NCI-H82 treated with DMSO at 0.1 percent for 48 hours (cell line): ENCODE measurements around the gene ATP1A3.
"Not testable (repeated sequence)": the region's sequence is repeated elsewhere in the genome, so short reads cannot be mapped to it uniquely, and the experiment has no call there.

ENCODE experiments used
- DNase-seq: peaks from one replicate; lab custom pipeline; 2025; ENCODE audit not compliant: unreplicated experiment; lab: John Stamatoyannopoulos, UW

Gene ATP1A3

DNA sequence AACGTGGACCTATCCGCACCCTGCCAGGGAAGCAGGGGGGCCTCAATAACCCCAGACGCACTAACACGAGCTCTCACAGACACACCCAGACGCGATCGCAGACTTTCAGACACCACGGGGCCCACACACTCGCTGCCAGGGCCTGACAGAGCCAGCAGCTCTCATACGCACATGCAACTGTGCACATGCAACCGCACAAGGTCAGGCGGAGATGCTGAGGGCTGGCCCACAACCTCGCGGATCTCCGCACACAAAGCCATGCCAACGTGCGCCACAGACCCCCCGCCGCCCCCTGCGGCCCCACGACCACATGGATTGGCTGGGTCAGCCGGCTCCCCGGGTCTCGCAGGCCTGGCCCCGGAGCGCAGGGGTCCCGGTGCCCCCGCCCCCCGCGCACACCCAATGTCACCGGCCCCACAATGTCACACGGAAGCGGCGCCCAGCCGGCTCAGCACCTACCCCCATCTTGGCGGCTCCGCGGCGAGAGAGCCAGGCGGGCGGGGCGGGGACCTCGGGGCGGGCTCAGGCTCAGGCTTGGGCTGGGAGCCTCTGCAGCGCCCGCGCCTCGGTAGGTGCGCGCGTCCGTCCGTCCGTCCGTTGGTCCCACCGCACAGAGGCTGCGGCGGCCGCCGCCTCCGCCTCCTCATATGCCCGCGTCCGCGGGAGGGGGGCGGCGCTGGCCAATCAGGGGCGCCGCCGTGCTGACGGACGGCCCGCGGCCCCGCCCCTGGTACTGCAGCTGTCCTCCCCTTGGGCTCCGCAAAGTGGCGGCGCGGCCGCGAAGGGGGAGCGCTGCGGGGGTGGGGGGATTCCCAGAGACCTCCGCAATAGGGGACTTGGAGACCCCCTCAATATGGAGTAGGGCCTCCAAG, at the start of gene ATP1A3:
ATP1A3 (minus strand) TSS at position 619 of the 872 bp plus-strand sequence; CDS start at position 465, 154 bp downstream.
- peak; percentile 80 for DNase-seq

DNA sequence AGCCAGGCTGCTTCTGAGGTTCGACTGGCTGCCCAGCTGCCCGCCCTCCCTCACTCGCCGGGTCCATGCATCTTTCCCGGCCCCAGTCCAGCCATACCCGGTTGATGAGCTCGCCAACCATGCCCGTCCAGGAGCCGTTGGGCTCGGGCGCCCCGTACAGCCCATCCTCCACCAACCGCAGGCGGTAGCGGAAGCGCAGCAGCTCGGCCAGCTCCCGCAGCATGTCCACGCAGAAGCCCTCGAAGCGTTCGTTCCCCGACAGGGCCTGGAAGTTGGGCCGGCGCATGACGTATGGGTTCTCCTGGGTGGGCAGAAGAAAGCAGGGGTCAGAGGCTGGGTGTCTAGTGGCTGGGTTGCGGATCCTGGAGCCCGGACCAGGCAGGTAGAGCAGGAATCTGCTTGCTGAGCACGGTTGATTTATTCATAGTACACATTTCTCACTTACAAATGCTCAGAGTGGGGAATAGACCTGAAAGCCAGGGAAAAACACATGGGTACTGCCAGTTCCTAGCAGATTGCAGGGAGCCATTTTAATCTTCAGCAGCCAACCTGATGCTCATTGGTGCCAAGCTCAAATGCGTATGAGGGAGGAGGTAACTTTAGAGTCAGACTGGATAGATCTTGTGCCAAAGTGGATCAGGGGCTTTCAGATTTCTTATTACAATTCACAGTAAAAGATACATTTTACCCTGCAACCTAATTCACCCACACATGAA, 48.6 kb upstream of the ATP1A3 start:
- DNase-seq = peak; percentile 64

DNA sequence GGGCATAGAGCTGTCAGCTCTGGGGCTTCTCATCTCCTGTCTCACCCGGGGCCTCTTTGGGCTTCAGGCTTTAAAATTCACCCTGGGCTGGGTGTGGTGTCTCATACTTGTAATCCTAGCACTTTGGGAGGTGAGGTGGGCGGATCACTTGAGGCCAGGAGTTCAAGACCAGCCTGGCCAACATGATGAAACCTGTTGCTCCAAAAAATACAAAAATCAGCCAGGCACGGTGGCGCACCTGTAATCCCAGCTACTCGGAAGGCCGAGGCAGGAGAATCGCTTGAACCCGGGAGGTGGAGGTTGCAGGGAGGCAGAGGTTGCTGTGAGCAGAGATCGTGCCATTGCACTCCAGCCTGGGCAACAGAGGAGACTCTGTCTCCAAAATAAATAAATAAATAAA, 46.5 kb upstream of the ATP1A3 start:
- not testable (repeated sequence) for DNase-seq

DNA sequence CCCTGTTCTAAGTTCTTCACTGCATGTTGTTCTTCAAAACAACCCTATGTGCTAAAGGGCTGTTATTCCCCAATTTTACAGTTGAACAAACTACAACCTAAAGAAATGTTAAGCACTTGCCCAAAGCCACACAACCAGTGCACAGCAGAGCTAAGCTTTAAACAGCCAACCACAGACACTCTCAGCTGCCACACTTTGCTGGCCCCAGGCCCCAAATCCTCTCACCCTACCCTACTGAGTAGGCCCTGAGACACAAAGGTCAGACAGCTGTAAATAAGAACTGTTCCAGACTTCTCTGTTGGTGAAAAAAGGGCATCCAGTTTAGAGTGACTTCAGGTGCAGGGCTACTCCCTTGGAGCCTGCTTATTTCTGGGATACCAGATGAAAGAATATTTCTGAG, 46.0 kb upstream of the ATP1A3 start:
- DNase-seq = no peak

DNA sequence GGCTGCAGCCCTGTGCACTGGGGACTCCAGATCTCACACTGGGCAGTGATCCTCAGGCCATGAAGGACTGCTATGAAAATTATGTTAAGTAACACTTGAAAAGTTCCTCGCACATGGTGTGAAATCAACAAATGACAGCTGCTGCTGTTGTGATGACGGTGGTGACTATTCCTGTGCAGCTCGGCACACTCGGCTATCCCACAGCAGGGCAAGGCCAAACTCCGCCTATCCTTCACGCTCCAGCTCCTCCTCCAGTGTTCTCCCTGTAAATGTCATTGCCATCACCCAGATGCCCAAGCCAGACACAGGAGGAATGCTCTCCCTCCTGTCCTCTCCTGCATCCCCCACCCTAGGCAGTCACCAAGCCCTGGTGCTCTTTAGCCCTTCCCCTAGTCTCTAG, 44.6 kb upstream of the ATP1A3 start:
- DNase-seq = no peak

DNA sequence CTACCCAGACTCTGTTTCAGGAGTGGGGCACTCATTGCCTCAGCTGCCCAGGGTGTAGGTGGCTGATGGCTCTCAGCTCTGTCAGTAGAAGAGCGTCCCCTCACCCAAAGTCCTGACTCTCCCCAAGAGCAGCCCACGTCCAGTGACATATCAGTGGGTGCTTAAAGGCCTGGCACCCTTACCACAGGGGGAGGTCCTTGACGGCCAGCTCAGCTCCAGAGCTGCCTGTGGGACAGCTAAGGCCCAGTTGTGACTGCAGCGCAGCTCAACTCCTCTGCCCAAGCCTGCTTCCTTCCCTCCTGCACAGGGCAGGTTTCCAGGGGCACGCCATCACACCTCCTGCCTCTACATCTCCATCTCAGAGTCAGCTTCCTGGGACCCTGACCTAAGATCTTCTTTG, 43.6 kb upstream of the ATP1A3 start:
- DNase-seq = no peak

DNA sequence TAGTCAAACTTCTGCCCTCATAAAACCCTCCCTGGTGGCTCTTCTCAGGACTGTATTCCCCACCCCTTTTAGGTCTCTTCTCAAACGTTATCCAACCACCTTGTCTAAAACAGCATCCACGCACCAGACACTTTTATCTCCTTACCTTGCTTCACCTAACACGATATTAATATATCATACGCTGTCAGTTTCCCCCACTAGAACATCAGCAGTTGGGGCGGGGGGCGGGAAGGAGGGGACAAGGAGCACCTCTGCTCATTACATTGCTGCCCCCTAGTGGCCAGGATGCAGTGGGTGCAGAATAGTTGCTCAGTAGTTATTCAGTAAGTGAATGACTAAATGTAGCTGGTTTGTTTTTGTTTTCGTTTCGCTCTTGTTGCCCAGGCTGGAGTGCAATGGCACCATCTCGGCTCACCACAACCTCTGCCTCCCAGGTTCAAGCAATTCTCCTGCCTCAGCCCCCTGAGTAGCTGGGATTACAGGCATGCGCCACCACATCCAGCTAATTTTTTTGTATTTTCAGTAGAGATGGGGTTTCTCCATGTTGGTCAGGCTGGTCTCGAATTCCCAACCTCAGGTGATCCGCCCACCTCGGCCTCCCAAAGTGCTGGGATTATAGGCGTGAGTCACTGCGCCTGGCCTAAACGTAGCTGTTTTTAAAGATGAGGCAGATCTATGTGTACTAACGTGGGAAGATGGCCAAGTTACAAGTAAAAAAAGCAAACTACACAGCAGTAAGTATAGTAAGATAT, 40.8 kb upstream of the ATP1A3 start:
- peak; percentile 73 for DNase-seq

DNA sequence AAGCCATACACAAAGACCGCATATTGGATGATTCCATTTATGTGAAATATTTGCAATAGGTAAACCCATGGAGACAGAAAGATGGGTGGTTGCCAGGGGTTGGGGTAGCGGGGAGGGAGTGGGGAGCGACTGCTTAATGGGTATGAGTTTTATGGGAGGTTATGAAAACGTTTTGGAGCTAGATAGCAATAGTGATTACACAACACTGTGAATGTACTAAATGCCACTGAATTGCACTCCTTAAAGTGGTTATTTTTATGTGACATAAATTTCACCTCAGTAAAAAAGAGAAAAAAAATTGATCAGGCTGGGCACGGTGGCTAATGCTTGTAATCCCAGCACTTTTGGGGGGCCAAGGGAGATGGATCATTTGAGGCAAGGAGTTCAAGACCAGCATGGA, 39.4 kb upstream of the ATP1A3 start:
- DNase-seq = no peak

DNA sequence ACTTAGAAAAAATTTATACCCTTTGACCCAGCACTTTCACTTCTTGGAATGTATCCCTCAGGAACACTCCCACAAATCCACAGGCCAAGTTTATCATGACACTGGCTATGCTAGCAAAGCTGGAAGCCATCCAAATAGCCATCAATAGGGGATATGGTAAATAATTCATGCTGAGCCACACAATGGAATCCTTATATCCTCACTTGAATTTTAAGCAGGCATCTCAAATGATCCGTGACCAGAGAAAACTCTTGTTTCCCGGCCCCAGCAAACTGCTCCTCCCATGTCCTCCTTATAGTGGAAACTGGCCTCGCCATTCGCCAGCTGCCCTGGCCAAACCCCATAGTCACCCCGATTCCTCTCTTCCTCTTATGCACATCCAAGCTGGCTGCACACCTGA, 38.4 kb upstream of the ATP1A3 start:
- no peak for DNase-seq

DNA sequence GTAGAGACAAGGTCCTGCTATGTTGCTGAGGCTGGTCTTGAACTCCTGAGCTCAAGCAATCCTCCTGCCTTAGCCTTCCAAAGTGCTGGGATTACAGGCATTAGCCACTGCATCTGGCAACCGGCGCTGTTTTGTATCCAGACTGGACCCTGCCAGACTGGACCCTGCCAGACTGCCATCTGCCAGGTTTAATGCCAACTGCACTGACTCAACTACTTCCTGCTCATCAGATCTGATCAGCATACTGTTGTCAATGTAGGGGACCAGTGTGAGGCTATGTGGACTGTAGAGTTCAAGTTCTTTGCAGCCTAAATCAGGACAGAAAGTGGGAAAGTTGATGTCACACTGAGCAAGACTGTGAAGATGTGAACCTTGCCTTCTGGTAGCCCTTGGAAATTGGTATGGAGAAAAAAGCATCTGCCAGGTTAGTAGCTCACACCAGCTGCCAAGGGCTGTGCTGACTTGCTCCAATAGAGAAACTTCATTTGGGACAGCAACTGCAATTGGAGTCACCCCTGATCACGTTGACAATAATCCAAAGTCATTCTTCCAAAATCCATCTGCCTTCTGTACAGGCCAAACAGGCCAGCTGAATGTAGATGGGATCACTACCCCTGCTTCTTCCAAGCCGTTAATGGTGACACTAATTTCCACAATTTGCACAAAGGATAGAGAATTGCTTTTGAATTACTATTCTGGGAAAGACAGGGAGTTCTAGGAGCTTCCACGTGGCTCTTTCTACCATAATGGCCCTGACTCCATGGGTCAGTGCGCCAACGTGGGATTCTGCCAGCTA, 36.8 kb upstream of the ATP1A3 start:
- no peak for DNase-seq

DNA sequence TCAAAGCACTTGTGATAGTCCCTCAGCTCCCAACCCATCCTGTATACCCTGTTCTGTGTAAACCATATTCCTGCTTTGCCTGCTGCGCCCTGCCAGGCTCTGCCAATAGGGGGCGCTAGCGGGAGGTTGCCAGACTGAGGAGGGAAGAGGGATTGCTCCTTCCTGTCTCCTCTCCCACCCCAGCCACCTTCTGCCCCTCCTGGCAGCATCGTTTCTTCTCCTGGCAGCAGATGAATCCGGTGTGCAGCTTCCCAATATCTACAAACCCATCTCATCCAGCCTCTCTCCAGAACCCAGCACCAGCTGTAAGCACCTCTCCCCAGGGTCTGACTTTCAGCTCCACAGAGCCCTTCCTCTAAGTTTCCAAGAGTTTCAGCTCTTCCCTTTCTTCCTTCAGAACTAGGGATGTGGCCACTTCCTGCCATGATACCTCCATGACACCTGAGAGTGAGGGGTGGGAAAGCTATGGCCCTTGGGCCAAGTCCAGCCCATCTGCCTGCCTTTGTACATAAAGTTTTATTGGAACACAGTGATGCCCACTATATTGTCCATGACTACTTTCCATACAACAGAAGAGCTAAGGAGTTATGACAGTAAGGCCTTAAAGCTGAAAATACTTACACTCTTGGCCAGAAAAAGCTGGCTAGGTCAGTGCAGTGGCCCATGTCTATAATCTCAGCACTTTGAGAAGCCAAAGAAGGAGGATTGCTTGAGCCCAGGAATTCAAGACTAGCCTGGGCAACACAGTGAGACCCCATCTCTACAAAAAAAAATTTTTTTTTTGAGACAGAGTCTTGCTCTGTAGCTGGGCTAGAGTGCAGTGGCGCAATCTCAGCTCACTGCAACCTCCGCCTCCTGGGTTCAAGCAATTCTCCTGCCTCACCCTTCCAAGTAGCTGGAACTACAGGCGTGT, 34.5 kb upstream of the ATP1A3 start:
- peak; percentile 45 for DNase-seq

DNA sequence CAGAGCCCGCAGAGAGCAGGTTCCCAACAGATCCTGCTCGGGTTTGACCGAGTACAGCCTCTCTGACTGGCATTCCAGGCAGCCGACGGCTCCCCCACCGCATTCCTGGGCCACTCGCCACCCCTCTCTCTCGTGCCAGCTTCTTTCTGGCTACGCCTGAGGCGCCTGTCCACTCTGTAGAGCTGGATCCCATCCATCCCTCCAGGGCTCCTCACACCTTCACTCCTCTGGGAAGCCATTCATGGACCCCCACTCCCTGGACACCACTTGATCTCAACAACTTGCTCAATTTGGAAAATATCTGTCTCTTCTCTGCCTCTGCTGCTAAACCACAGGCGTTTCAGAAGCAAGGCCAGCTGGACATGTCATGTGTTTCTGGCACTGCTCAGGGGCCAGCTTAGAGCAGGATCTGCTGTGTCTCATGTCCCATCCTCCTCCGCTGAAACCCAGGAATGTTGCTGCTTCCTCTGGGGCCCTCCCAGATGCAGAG, 30.6 kb upstream of the ATP1A3 start:
- no peak for DNase-seq

DNA sequence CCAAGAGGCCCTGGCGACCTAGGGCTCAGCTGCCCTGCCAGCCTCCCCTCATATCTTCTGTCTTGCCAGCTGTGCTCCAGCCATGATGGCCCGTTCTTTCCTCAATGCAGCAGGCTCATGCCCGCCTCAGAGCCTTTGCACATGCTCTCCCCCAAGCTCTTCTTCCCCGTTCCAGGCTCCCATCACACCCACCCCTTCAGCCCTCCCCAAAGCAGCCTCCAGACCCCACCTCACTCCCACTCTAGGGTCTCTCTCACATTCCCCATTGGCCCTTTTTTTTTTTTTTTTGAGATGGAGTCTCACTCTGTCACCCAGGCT, 29.9 kb upstream of the ATP1A3 start:
- DNase-seq = no peak

DNA sequence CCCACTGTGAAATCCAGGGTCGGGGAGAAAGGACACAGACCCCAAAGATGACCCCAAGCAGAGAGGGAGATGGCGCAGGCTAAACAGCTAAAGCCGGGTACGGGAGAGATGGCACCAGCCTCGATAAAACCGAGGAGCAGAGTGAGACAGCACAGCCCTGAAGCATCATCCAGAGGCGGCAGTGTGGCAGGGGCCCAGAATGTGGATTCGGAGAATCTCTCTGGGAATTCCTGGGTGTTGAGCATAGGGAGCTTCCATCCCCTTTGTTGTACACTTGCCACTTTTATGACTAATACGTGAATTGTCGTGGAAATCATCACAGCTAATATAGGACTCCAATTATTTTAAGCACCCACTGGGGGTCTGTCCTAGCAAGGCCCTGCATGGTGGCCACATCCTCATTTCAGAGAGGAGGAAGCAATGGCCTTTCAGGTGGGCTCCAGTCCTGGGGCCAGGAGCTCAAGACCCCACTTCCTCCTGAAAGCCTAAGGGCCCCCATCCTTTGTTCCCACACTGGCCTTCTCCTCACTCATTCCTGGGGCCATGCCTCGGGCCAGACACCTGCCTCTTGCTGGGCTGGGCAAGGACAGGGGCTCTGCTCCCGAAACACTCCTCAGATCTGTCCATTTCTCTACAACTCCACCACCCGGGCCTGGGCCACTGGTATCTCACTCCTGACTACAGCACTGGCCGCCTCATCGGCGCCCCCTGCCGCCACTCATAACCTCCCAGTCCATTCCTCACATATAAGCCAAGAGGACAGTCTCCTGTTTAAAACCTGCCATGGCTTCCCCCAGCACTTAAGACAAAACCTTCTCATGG, 29.3 kb upstream of the ATP1A3 start:
- peak; percentile 48 for DNase-seq

DNA sequence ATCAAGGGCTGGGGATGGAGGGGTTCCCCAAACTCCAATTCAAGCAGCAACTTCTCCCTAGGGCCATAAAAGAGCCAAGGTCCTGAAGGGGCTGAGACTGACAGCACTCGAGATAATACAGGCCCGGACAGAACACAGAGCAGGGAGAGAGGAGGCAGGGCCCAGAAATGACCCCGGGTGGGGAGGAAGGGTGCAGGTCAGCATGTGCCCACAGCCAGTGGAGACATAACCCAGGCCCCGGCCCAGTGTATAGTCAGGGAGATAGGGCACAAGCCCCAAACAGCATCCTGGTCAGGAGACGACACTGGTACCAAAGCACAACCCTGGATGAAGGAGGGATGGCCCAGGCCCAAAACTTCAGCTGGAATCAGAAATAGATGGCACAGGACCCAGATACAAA, 28.6 kb upstream of the ATP1A3 start:
- DNase-seq = no peak

DNA sequence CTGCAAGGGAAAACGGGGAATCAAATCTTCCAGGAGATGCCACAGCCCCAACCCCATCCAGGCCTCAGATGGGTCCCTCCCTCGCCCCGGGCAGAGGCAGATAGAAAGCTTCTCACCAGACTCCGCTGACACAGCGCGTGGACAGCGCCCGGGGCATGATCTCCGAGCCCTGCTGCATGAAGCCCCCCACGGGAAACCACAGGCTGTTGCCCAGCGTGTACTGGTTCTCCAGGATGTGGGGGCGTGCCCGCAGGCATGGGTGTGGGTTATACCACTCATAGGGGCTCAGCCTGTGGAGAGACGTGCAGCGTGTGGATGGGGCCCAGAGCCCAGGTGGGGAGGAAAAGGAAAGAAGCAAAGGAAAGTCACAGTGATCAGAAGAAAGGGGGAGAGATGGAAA, 27.2 kb upstream of the ATP1A3 start:
- DNase-seq = no peak

DNA sequence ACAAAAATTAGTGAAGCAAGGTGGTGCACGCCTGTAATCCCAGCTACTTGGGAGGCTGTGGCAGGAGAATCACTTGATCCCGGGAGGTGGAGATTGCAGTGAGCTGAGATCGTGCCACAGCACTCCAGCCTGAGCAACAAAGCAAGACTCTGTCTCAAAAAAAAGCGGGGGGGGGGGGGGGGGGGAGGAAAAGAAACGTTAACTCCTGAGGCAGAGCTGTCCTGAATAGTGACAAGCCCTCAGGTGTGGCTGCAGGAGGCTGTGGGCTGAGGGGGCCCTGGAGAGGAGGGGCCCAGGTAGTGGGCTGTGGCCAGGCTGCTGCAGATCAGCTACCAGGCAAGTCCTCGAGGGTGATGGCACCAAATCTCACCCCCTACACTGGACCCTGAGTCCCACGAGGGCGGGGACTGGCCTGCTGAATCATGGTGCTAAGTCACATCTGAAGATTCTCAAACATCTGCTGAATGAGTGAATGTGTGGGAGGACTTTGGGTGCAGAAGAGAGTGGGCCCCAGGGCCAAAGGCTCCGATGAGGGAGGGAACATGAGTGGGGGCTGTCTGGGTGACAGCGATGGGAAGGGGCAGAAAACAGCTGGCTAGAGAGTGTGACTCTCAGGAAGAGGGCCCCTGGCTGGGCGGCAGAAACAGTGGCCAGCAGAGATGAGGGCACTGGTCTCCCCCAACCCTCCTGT, 24.6 kb upstream of the ATP1A3 start:
- DNase-seq = no peak

DNA sequence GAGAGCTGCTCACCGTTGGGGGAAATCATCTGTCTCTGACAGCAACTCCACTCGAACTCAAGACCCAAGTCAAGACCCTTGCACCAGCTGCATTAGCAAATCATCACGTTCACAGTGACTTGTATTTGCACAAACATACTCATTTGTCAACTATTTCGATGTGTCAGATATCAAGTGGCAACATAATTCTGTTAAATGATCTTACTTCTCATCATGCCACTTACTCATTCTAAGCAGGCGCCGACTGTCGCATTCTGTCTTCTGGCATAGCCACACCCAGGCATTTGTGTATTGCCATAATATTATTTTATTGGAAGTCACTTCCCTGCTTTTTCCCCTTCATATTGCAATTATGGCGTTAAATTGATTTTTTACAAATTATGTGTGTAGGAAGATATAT, 23.0 kb upstream of the ATP1A3 start:
- no peak for DNase-seq
